Stimulated activated CD8-positive, alpha-beta memory T cell treated with anti-CD3 and anti-CD28 coated beads, Interleukin-15, amount 100 ng/mL, for 1 hour (primary cell): ENCODE measurements around the gene CHRNA4.
"Not testable (repeated sequence)": the region's sequence is repeated elsewhere in the genome, so short reads cannot be mapped to it uniquely, and the experiment has no call there.

Experiments
- DNase-seq: peaks from one replicate; pipeline ENCODE4 v3.0.0-alpha.2; 2020; ENCODE audit warnings: low read depth

The CHRNA4 gene

DNA sequence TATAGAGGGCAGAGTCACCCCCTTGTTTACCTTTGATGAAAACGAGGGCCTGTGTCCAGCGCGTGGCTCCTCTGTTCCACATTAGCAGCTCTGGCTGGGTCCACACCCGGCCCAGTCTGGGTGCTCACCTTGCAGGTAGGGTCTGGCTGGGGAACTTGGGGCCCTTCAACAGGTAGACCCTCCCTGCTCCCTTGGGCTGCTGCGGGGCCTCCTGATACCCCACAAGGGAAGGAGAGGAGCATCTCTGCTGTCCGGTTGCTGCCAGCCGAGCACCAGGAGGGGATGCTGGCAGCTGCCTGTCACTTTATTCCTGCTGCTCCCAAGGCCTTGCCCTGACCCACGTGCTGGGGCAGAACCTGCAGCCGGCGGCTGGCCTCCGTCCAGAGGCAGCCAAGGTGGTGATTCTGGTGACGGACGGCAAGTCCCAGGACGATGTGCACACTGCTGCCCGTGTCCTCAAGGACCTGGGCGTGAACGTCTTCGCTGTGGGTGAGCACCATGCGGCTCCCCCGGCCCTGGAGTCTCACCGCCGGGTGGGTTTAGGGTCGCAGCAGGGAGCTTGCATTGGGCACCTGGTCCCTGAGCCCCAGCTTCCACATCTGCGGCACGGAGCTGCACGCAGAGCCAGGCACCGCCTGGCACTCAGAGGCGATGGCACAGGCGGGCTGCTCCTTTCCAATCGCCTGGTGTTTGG lies 52.8 kb downstream of the CHRNA4 start:
- DNase-seq: no peak

DNA sequence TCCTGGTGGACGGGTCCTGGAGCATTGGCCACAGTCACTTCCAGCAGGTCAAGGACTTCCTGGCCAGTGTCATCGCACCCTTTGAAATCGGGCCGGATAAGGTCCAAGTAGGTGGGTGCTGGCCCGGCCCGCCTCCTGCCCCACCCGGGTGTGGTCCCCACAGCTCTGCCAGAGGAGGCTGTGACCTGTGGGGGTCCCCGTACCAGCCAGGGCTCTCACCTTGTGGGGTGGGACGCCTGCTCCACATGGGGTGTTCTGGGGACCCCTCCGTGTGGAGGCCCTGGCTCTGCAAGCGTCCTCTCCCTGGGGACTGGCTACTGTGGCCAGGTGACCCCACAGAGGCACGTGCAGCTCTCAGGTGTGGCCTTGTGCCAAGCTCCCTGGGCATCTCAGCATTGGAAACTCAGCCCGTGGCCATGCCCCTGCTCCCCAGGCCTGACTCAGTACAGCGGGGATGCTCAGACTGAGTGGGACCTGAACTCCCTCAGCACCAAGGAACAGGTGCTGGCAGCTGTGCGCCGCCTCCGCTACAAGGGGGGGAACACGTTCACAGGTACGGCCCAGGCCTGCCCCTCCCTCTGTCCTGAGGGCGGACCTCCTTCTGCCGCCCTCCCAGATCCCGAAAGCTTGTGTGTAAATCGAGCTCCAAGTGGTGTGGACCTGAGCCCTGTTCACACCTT lies 53.5 kb downstream of the CHRNA4 start:
- no peak for DNase-seq

DNA sequence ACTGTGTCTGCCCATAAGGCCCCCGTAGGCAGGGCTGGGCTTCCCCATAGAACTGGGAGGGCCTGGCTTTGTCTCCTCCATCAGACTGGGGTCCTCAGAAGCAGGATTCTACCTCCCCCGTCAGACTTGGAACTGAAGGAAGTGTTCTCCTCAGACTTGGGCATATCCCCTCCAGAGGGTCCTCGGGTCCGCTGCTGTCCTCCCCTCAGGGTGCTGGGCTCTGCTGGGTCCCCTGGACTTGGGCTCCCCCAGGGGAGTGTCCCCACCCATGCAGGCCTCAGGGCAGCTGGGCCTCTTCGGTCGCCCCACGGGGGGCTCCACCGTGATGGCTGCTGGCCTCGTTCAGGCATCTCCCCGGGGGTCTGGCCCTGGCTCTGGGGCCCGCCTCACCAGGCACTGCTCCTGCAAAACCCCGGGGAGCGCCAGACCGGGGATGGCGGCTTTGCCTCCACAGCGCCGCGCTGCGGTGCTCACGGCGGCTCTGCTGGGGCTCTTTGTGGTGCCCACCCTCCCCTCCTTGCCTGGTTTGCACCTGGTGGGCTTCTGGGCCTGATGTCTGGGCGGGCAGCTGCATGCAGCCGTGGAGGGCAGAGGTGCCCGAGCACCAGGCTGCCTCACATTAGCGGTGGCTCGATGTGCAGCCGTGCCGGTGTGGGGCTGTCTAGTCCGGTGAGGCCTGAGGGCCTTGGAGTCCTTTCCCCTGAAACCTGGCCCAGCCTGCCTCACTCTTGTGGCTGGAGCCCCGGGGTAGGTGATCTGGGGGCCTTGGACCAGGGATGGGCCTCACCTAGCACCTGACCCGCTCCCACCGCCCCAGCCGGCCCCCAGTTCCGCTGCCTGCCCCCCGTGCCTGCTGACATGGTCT lies 54.2 kb downstream of the CHRNA4 start:
- DNase-seq: no peak

GRCh38 chr20:63305933-63306672 lies 55.0 kb downstream of the CHRNA4 start:
- DNase-seq: not testable (repeated sequence)

- no peak for DNase-seq
Observed at GRCh38 chr20:63305393-63305792, 55.8 kb downstream of the CHRNA4 start.

DNA sequence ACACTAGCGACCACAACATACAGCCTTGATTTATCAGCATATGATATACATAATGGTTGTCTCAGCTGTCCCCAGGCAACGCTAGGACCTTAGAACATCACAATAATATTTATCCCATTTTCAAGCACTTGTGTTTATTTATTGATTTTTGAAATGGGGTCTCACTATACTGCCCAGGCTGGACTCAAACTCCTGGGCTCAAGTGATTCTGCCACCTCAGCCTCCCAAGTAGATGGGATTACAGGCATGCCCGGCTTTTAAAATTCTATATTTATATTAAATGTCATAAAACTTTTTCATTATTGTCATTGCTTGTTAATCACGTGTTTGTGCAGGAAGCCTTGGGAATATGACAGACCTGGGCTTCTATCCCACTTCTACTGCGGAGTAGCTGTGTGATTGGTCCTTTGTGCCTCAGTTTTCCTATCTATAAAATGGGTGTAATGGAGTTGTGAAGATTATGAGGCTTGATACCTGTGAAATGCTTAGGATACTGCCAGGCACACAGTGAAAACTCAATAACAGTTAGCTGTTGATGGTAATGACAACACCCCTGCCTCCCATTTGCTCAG lies 58.0 kb downstream of the CHRNA4 start:
- no peak for DNase-seq

GRCh38 chr20:63301671-63302070 lies 59.5 kb downstream of the CHRNA4 start:
- no peak for DNase-seq

DNA sequence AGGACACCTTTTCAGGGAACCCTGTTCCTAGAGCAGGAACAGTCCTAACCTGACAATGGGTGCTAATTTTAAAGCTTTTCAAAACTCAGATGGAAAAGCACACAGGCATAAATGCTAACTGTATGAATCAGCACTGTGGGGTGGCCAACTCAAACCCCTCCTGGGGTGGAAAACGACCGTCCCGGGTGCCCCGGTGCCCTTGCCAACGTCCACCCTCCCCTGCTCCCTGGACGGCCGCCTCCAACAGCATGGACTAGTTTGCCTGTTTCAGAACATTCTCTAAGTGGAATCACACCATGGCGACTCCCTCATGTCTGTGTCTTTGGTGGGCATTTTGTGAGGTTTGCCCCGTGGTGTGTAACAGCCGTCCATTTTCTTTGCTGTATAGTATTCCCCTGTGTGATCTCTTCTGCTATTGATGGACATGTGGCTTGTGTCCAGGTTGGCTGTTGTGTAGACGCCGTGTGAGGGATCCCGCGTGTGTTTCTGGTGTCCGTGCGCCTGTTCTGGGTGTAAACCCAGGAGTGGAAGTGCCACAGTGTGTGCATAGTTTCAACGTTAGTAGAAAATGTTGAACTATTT lies 62.3 kb downstream of the CHRNA4 start:
- no peak for DNase-seq

GRCh38 chr20:63297796-63298572 lies 63.2 kb downstream of the CHRNA4 start:
- no peak for DNase-seq

GRCh38 chr20:63297371-63297781 lies 63.8 kb downstream of the CHRNA4 start:
- no peak for DNase-seq

- no peak for DNase-seq
Observed at GRCh38 chr20:63296531-63297299, 64.4 kb downstream of the CHRNA4 start.

- DNase-seq: no peak
Observed at GRCh38 chr20:63295846-63296245, 65.3 kb downstream of the CHRNA4 start.

- no peak for DNase-seq
Observed at GRCh38 chr20:63295422-63295821, 65.7 kb downstream of the CHRNA4 start.

DNA sequence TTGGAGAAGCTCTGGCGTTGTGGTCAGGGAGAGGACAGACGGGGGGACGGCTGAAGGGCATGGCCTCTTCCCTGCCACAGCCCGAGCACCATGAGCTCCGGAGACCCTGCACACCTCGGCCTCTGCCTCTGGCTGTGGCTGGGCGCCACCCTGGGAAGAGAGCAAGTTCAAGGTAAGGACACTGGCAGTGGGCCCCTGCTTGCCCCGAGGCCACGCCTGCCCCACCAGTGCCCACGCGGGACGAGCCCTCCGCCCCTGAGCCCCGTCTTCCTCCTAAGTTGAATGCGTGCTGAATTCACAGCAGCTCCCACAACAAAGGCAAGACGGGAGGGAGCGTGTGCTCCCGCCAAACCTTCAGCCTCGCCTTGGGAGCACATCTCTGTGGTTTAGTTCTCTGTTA lies 66.1 kb downstream of the CHRNA4 start:
- DNase-seq: no peak

- no peak for DNase-seq
Observed at GRCh38 chr20:63294536-63294900, 66.6 kb downstream of the CHRNA4 start.

DNA sequence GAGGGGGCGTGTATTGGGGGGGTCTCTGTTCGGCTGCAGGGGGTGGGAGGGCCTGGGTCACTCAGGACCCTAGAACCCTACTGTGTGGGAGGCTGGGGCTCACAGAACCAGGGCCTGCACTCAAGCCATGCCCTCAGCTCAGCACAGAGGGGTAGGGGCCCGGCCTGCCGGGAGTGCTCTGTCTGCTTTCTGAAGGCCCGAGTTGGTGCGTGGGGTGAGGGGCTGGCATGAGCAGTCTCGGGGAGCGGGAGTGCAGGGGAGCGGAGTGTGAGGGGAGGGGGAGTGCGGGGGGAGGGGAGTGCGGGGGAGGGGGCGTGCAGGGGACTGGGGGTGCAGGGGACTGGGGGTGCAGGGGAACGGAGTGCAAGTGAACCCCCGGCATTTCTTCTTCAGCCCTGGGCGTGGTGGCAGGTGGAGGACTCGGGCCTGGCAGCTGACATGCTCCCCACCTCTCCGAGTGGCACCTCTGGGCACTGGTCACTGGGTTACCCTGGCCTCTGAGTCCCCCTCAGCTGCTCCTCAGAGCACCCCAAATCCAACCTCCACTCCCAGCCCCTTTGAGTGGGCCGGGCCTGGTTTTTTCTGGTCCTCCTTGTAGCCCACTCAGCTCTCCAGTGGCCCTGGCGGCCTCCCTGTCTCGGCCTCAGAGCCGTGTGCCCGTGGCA lies 67.1 kb downstream of the CHRNA4 start:
- no peak for DNase-seq

GRCh38 chr20:63293456-63293855 lies 67.7 kb downstream of the CHRNA4 start:
- no peak for DNase-seq
